ENCODE measurements around the gene TACC3. TPM values are rescaled to one million over a fixed set of nuclear protein-coding genes. Genes with fewer than 3 reads are reported as not detected.
A peak's percentile ranks its signal among the peaks of the same experiment; 100 is the strongest.

The TACC3 gene
- total and polyA plus RNA-seq, 12 donors, result 5.5 to 26.5 (median 11.4) TPM

GRCh38 chr4:1706358-1706757 is 15.0 kb upstream of the TACC3 start:
- H3K27ac ChIP-seq, result no peak overlapping the region
- H3K27me3 ChIP-seq, result no peaks in the 10 kb centered on the region
- H3K9me3 ChIP-seq (replicated peaks in 1 of 3), result no peaks in the 10 kb centered on the region
- no peak for TF ChIP-seq CTCF (IDR thresholded peaks at IDR 0.05)
- no peak for TF ChIP-seq POLR2A (IDR thresholded peaks at IDR 0.05)
- DNase-seq, result no peak
- no peak overlapping the region for H3K4me3 ChIP-seq
- WGBS, 4 donors, result 83 to 95% (median 92%) methylated on average over 5 to 6 of the region's 6 CpGs
- H3K4me1 ChIP-seq (replicated peaks in 1 of 2), result peaks cover 6 to 12% of the 10 kb centered on the region in 2 donors
- peaks cover 0 to 31% of the 10 kb centered on the region in 2 donors for H3K36me3 ChIP-seq (replicated peaks in 1 of 2)
- intact Hi-C loops (cut with DNase I), result no loop called here

GRCh38 chr4:1708581-1708980 is 12.7 kb upstream of the TACC3 start:
- intact Hi-C loops (cut with DNase I), result no loop called here
- no peak for DNase-seq
- 54 to 75% (median 59%) methylated on average over 1 of the region's 1 CpG for WGBS, 4 donors

GRCh38 chr4:1711055-1711570 is 10.2 kb upstream of the TACC3 start:
- DNase-seq, result no peak
- Histone ChIP-seq H3K9me3 (replicated peaks in 1 of 3) (no peaks in the 10 kb centered on the region), H3K4me1 (replicated peaks in 1 of 2) (peaks cover 18 to 39% of the 10 kb centered on the region in 2 donors), H3K27me3 (no peaks in the 10 kb centered on the region), H3K36me3 (replicated peaks in 1 of 2) (peaks cover 0 to 11% of the 10 kb centered on the region in 2 donors), H3K27ac (peak overlapping the region; percentile 93 to 100 (median 98)), H3K4me3 (peak overlapping the region; percentile 42 to 100 (median 66))
- no peak for TF ChIP-seq POLR2A (IDR thresholded peaks at IDR 0.05)
- TF ChIP-seq CTCF (IDR thresholded peaks at IDR 0.05), result no peak
- intact Hi-C loops (cut with DNase I), result no loop called here
- 17 to 19% (median 17%) methylated on average over 20 to 22 of the region's 22 CpGs for WGBS, 4 donors

More at GRCh38 chr4:1708581-1708980, 12.7 kb upstream of the TACC3 start:
- H3K9me3 ChIP-seq (replicated peaks in 1 of 3), result no peaks in the 10 kb centered on the region
- H3K36me3 ChIP-seq (replicated peaks in 1 of 2), result peaks cover 0 to 11% of the 10 kb centered on the region in 2 donors
- H3K27ac ChIP-seq, result no peak overlapping the region
- no peak overlapping the region for H3K4me3 ChIP-seq
- H3K4me1 ChIP-seq (replicated peaks in 1 of 2), result peaks cover 15 to 21% of the 10 kb centered on the region in 2 donors
- no peak for TF ChIP-seq CTCF (IDR thresholded peaks at IDR 0.05)
- TF ChIP-seq POLR2A (IDR thresholded peaks at IDR 0.05), result no peak
- no peaks in the 10 kb centered on the region for H3K27me3 ChIP-seq

- peaks cover 18 to 39% of the 10 kb centered on the region in 2 donors for H3K4me1 ChIP-seq (replicated peaks in 1 of 2)
- TF ChIP-seq CTCF (IDR thresholded peaks at IDR 0.05) (no peak), POLR2A (IDR thresholded peaks at IDR 0.05) (no peak)
- H3K27ac ChIP-seq, result peak overlapping the region; percentile 93 to 100 (median 98)
- intact Hi-C loops (cut with DNase I), result no loop called here
- DNase-seq, result peak; percentile 67 to 86 (median 77)
- 0% methylated on average over 7 to 85 of the region's 85 CpGs for WGBS, 4 donors
- H3K27me3 ChIP-seq, result no peaks in the 10 kb centered on the region
- H3K9me3 ChIP-seq (replicated peaks in 1 of 3), result no peaks in the 10 kb centered on the region
- peaks cover 0 to 7% of the 10 kb centered on the region in 2 donors for H3K36me3 ChIP-seq (replicated peaks in 1 of 2)
- H3K4me3 ChIP-seq, result peak overlapping the region; percentile 42 to 100 (median 66)
Measured at GRCh38 chr4:1711571-1712215, 9.6 kb upstream of the TACC3 start.

All from adrenal gland (tissue), 12 donors.